T-helper 2 cell treated with Interferon-gamma antibody and Interleukin-4, amounts not matched to agents 5 μg/mL and 100 μg/mL, for 36 hours (primary cell): ENCODE measurements around the gene TMA7B.

ENCODE experiments used
- DNase-seq: peaks from one replicate; pipeline ENCODE4 v3.0.0; 2021; ENCODE audit warnings: low spot score
- H3K27ac Mint-ChIP-seq: one replicate; pipeline ENCODE4 v1.8.0; 2021; ENCODE audit warnings: mild to moderate bottlenecking, mixed read lengths
- H3K27me3 Mint-ChIP-seq: one replicate; pipeline ENCODE4 v1.8.0; 2021; ENCODE audit warnings: low read depth, mixed read lengths
- H3K36me3 Mint-ChIP-seq: one replicate; pipeline ENCODE4 v1.8.0; 2021; ENCODE audit warnings: low read depth, mixed read lengths
- H3K4me1 Mint-ChIP-seq: one replicate; pipeline ENCODE4 v1.8.0; 2021; ENCODE audit warnings: low read depth, mixed read lengths
- H3K4me3 Mint-ChIP-seq: one replicate; pipeline ENCODE4 v1.8.0; 2022; ENCODE audit warnings: mild to moderate bottlenecking, moderate library complexity, mixed read lengths
- H3K9me3 Mint-ChIP-seq: one replicate; pipeline ENCODE4 v1.8.0; 2021; ENCODE audit warnings: mixed read lengths

The TMA7B gene

GRCh38 chr22:39959640-39960447 lies at the start of gene TMA7B:
TMA7B (plus strand) TSS chr22:39960397; CDS start chr22:39964375, 3,978 bp downstream.
- Mint-ChIP-seq H3K27me3 (no peaks in the 10 kb centered on the region), H3K27ac (peak within 1 kb of the TSS; percentile 77), H3K4me3 (peak within 1 kb of the TSS; percentile 70), H3K36me3 (peaks cover 86% of the 10 kb centered on the region), H3K9me3 (no peaks in the 10 kb centered on the region), H3K4me1 (peaks cover 65% of the 10 kb centered on the region)
- no peak for DNase-seq

DNA sequence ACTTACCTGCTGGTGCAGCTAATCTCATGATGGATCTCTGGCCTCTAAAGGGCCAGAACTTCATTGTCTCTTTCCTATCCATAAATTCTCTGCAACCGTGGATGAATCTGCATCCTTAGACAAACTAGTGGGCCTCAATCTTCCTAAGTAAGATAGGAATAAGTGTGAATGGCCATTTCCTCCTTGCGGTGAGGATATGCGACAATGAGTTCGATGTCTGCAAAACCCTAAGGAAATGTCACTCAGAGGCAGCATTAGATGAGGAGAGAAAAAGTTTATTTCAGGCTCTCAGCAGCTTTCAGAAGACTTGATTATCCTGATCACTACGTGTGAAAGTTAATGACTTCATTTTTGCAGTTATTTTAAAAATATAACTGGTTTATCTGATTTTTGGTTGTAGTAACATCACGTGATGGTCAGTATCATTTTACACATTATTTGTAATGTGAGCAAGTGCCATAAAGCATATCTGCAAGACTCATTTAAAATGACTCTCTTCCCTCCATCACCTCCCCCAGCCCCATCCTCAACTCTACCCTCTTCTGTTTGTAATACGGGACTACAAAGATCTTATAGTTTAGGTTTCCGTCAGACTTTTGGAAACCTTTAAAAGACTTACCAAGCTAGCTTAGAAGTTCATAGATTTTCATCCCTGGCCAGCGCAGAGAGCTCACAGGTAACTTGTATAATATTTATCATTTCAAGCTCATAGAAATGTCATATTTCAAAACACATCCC lies 49.2 kb upstream of the TMA7B start:
- H3K9me3 Mint-ChIP-seq, result peaks cover 4% of the 10 kb centered on the region
- H3K4me1 Mint-ChIP-seq, result peaks cover 87% of the 10 kb centered on the region
- H3K36me3 Mint-ChIP-seq, result peaks cover 58% of the 10 kb centered on the region
- no peak for DNase-seq
- peak overlapping the region; percentile 98 for H3K4me3 Mint-ChIP-seq
- H3K27me3 Mint-ChIP-seq, result no peaks in the 10 kb centered on the region
- H3K27ac Mint-ChIP-seq, result peak overlapping the region; percentile 85

GRCh38 chr22:39913321-39913720 lies 46.9 kb upstream of the TMA7B start:
- H3K27ac Mint-ChIP-seq, result peak overlapping the region; percentile 64
- H3K27me3 Mint-ChIP-seq, result no peaks in the 10 kb centered on the region
- H3K9me3 Mint-ChIP-seq, result peaks cover 4% of the 10 kb centered on the region
- no peak for DNase-seq
- peaks cover 58% of the 10 kb centered on the region for H3K36me3 Mint-ChIP-seq
- peak overlapping the region; percentile 45 for H3K4me3 Mint-ChIP-seq
- H3K4me1 Mint-ChIP-seq, result peaks cover 87% of the 10 kb centered on the region

DNA sequence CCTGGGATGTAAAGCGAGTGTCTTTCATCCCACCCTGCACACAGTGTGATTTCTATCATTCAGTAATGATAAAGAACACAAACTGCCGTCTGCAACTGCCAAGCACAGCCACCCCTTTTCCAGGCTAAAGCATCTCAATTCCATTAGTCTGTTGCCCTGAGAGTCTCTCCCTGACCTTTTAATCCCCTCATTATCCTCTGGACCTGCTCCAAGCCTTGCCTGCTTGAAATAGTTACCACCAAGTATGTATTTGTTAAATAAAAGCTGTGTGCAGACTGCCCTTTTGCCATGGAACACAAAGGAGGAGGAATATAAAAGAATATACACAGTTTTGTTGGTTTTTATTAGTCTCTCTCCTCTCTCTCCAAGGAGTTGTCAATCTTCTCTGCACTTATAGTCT lies 46.3 kb upstream of the TMA7B start:
- Mint-ChIP-seq H3K9me3 (peaks cover 4% of the 10 kb centered on the region), H3K4me3 (peak overlapping the region; percentile 45), H3K36me3 (peaks cover 55% of the 10 kb centered on the region), H3K27me3 (no peaks in the 10 kb centered on the region), H3K27ac (peak overlapping the region; percentile 17), H3K4me1 (peaks cover 86% of the 10 kb centered on the region)
- DNase-seq, result no peak

DNA sequence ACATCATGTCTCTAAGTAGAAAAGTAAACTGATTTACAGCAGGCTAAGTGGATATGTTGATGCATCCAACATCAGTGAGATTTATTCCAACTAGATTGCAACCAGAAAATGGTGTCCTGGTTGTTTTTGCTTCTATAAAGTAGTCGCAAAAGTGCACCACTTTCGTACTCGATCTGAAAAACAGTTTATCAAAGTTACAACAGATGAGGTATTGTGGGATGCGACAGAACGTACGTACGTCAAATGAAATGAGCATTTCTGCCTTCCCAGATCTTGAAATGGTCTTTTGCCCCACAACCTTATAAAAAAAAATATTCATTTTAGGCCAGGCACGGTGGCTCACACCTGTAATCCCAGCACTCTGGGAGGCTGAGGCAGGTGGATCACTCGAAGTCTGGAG lies 45.6 kb upstream of the TMA7B start:
- H3K4me1 Mint-ChIP-seq, result peaks cover 85% of the 10 kb centered on the region
- H3K27me3 Mint-ChIP-seq, result no peaks in the 10 kb centered on the region
- peaks cover 4% of the 10 kb centered on the region for H3K9me3 Mint-ChIP-seq
- H3K36me3 Mint-ChIP-seq, result peaks cover 52% of the 10 kb centered on the region
- DNase-seq, result no peak
- peak overlapping the region; percentile 45 for H3K4me3 Mint-ChIP-seq
- no peak overlapping the region for H3K27ac Mint-ChIP-seq

DNA sequence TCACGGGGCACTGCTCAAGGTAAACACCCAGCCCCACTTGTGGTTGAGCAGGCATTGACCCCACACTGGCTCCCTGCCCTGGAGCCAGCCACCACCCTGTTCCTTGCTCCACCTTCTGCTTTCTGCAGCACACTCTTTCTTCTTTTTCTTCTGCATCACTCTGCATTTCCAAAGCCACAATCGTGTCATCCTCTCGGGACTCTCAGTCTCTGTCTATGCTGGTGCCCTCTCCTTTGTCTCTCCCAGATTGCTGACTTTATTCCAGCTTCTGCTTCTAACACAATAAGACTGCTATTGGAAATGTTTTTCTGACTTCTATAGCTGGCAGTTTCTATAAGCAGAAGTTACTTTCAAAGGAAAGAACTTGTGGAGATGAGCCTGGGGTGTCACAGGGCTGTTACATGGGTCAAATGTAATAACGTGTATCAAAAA lies 44.9 kb upstream of the TMA7B start:
- Mint-ChIP-seq H3K4me1 (peaks cover 85% of the 10 kb centered on the region), H3K27ac (peak overlapping the region; percentile 60), H3K9me3 (no peaks in the 10 kb centered on the region), H3K4me3 (peak overlapping the region; percentile 68), H3K27me3 (no peaks in the 10 kb centered on the region), H3K36me3 (peaks cover 48% of the 10 kb centered on the region)
- DNase-seq, result no peak

GRCh38 chr22:39916496-39916895 lies 43.7 kb upstream of the TMA7B start:
- Mint-ChIP-seq H3K4me1 (peaks cover 85% of the 10 kb centered on the region), H3K27ac (peak overlapping the region; percentile 37), H3K27me3 (no peaks in the 10 kb centered on the region), H3K4me3 (peak overlapping the region; percentile 33), H3K9me3 (no peaks in the 10 kb centered on the region), H3K36me3 (peaks cover 40% of the 10 kb centered on the region)
- no peak for DNase-seq

GRCh38 chr22:39917197-39917643 lies 43.0 kb upstream of the TMA7B start:
- Mint-ChIP-seq H3K4me1 (peaks cover 85% of the 10 kb centered on the region), H3K36me3 (peaks cover 40% of the 10 kb centered on the region), H3K27me3 (no peaks in the 10 kb centered on the region), H3K4me3 (peak overlapping the region; percentile 75), H3K27ac (peak overlapping the region; percentile 88), H3K9me3 (no peaks in the 10 kb centered on the region)
- DNase-seq, result no peak

DNA sequence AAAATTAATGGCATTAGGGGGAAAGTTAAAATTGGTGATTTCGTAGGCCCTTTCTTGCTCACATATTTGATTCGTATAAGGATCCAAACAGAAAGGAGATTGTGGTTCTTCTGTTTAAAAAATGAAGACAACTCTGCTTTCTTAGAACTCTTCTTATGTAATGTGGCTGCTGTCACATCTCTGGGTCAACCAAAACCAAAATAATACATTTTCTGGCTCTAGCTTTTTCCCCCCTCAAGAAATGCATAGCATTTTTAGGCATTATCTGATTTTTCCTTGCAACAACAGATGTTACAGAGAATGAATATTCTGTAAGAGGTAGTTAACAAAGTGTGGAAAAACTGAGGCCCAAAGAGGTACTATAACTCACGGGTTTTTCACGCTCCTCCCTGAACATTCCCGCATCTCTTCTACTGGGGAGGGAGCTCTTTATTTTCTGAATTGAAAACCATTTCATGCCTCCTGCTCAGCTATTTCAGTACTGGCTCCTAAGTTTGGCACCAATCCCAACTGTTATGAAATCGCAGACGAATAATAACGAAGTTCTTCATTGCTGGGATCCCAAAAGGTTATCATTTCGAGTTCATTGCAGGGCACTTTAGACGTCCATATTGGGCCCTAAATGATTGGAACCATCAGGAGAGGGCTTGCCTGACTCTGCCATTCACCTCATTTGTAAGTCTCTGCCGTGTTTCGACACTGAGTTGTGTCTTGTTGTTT lies 42.3 kb upstream of the TMA7B start:
- H3K36me3 Mint-ChIP-seq, result peaks cover 40% of the 10 kb centered on the region
- H3K4me1 Mint-ChIP-seq, result peaks cover 85% of the 10 kb centered on the region
- H3K27me3 Mint-ChIP-seq, result no peaks in the 10 kb centered on the region
- DNase-seq, result no peak
- peak overlapping the region; percentile 75 for H3K4me3 Mint-ChIP-seq
- H3K9me3 Mint-ChIP-seq, result no peaks in the 10 kb centered on the region
- peak overlapping the region; percentile 88 for H3K27ac Mint-ChIP-seq

GRCh38 chr22:39920134-39920743 lies 40.0 kb upstream of the TMA7B start:
- Mint-ChIP-seq H3K4me1 (peaks cover 85% of the 10 kb centered on the region), H3K9me3 (no peaks in the 10 kb centered on the region), H3K27ac (peak overlapping the region; percentile 90), H3K4me3 (peak overlapping the region; percentile 82), H3K36me3 (peaks cover 41% of the 10 kb centered on the region), H3K27me3 (no peaks in the 10 kb centered on the region)
- DNase-seq, result peak; percentile 82

GRCh38 chr22:39923696-39924095 lies 36.5 kb upstream of the TMA7B start:
- Mint-ChIP-seq H3K4me3 (peak overlapping the region; percentile 47), H3K4me1 (peaks cover 68% of the 10 kb centered on the region), H3K27ac (peak overlapping the region; percentile 10)

GRCh38 chr22:39924286-39924685 lies 35.9 kb upstream of the TMA7B start:
- DNase-seq, result no peak
- H3K4me1 Mint-ChIP-seq, result peaks cover 64% of the 10 kb centered on the region
- H3K27me3 Mint-ChIP-seq, result no peaks in the 10 kb centered on the region
- no peak overlapping the region for H3K4me3 Mint-ChIP-seq
- H3K9me3 Mint-ChIP-seq, result no peaks in the 10 kb centered on the region
- no peak overlapping the region for H3K27ac Mint-ChIP-seq
- peaks cover 53% of the 10 kb centered on the region for H3K36me3 Mint-ChIP-seq

More at GRCh38 chr22:39923696-39924095, 36.5 kb upstream of the TMA7B start:
- Mint-ChIP-seq H3K36me3 (peaks cover 53% of the 10 kb centered on the region), H3K27me3 (no peaks in the 10 kb centered on the region), H3K9me3 (no peaks in the 10 kb centered on the region)
- no peak for DNase-seq

- Mint-ChIP-seq H3K9me3 (no peaks in the 10 kb centered on the region), H3K36me3 (peaks cover 48% of the 10 kb centered on the region), H3K4me3 (no peak overlapping the region), H3K4me1 (peaks cover 54% of the 10 kb centered on the region), H3K27me3 (no peaks in the 10 kb centered on the region), H3K27ac (peak overlapping the region; percentile 78)
- no peak for DNase-seq
Observed at GRCh38 chr22:39925273-39925672, 34.9 kb upstream of the TMA7B start.
